HG03108 (cell line): Measurements from ENCODE around the gene FAM227B.

Experiments used
- ATAC-seq: cut with Tn5 transposase; IDR thresholded peaks from one replicate; pipeline ENCODE4 v1.9.1; 2021; ENCODE audit warnings: moderate library complexity; ENCODE audit not compliant: unreplicated experiment

Gene FAM227B

GRCh38 chr15:49306551-49306950 is 314.1 kb downstream of the FAM227B start:
- no peak for ATAC-seq

- no peak for ATAC-seq
These were observed 317.6 kb downstream of the FAM227B start for GRCh38 chr15:49303003-49303402.

GRCh38 chr15:49301562-49301961 is 319.1 kb downstream of the FAM227B start:
- no peak for ATAC-seq

DNA sequence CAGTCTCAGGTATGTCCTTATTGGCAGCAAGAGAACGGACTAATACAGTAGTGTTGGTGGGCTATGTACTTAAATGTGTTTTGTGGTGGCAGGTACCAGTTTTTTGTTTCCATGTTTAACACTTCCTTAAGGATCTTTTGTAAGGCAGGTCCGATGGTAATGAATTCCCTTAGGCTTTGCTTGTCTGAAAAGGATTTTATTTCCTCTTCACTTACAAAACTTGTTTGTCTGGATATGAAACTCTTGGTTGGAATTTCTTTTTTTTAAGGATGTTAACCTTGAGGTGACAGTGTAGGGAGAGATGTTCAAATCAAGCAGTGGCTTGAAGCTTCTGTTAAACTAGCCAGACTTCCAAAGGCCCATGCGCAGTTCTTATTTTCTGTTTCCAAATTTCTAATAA is 319.8 kb downstream of the FAM227B start:
- no peak for ATAC-seq

- no peak for ATAC-seq
These were observed 323.0 kb downstream of the FAM227B start for GRCh38 chr15:49297584-49297983.

- ATAC-seq = no peak
These were observed 324.4 kb downstream of the FAM227B start for GRCh38 chr15:49296258-49296657.

DNA sequence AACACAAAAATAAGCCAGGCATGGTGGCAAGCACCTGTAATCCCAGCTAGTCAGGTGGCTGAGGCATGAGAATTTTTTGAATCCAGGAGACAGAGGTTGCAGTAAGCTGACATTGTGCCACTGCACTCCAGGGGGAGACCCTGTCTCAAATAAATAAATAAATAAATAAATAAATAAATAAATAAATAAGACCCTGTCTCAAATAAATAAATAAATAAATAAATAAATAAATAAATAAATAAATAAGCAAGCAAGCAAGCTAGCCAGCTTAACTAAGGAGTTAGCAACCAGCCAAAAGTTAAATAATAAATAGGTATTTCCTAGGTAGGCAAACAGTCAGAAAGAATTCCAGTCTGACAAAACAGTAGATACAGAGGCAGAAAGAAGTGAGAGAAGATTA is 326.7 kb downstream of the FAM227B start:
- no peak for ATAC-seq

DNA sequence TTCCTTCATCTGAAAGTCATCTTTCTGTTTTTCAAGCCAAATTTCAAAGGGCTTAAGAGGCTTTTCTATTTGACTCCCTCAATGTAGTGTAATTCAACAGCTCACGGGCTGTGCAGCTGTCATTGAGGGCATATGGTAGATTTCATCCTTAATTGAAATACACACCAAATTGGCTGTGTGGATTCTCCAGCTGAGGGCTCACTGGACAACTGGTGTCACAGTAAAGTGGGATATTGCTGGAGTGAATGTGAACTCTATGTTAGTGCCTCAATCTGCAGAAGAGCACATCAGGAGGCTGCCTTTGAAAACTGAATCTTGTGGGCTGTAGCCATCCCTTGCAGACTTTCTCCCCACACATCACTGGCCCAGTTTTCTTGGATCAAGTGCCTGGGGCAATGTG is 330.4 kb downstream of the FAM227B start:
- no peak for ATAC-seq

DNA sequence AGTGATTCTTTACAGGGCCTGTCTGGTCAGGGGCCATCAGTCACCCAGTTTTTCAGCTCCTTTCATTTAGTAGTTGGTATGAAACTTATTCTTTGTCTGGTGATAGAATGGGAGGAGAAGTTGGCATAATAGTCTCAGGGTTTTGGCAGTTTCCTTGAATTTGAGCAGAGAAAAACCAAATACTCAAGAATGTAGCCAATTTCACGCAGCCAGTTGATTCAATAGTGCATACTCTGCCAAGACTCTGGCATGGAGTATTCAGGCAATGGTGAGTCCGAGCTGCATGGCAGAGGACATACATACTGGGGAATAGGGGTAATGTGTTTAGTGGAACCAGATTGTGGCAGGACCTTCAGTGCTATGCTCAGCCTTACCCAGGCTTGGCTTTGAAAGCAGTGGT is 332.2 kb downstream of the FAM227B start:
- ATAC-seq = no peak

DNA sequence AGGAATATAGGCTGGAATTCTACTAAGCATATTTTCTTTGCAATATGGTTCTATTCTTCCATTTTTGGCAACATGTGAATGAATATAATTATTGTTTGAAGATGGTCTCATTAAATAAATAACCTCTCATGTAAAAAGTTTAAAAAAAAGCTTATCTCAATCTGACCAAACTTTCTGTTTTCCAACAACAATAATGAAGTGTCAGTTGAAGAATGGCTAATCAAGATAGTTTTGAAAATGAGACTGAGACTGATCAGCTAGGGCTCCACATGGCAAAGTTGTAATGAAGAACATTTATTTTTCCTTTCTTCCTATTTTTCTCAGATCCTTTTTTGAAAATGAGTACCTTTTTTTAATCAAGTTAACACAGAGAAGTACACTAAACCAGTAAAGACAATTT is 333.1 kb downstream of the FAM227B start:
- no peak for ATAC-seq

DNA sequence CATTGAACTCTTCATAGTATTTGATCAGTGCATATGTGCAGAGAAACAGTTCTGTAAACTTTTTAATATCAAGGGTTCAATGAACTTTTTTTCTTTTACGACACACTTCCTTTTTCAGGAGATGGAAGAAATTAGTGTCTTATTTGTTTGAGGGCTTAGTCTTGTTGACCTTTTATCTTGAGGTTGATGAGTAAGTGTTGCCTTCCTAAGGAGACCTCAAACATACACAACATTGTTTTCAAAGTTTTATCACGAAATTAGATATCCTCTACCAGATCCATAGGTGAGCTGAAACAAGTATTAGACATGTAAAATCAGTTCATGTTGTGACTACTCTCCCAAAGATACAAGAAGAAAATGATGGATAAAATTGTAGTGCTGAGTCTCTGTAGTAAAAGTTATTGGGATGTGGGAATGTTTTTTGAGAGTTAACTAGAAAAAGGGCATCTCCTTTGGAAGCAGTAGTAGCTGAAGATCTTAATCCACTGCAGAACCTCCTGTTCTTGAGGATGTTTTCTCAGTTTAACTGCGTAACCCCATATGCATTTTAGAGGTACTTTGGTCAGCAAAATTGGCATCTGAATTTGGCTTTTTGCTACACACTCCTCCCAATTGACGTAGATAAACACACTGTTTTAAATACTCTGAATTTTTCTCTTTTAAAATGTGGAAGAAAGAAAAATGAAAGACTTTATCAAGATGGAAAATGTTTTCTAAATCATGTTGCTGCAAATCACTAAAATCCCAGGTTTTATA is 333.8 kb downstream of the FAM227B start:
- no peak for ATAC-seq

GRCh38 chr15:49282366-49282765 is 338.3 kb downstream of the FAM227B start:
- ATAC-seq = no peak

DNA sequence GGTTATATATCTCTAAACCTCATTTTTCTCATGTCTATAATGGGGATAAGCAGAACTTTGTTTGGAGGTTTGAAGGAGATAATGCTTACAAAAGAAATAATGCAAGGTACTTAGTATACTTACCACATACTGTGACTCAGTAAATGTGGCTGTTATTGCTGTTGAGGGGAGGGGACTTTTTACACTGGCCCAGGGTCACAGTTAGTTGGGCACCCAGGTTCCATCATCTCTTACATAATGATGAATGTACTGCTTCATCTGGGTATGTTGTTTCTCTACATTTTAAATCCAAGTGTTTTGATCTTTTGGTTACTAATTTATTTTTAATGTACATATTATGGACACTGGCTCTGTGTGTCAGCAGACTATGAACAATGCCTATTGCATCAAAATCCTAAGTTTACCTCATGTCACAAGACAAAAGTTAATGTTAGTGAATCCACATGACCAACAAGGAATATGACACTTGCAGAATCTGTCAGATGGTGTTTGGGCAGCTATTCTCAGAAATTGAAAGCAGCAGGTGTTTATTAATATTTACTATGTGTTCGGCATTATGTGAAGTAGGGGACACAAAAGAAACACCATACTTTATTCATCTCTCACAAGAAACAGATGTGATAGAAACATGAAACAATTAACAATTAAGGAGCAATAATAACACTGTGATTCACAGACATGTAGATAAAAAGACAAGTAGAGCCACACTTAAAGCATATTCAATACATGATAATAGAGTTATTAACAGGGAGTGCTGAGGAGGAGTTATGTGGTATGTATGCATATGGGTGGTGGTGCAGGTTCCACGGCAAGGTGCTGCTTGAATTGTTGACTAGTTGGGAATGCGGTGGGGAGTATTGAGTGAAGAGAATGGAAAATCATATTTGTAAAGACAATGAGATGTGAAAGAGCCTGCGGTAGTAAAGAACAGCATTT is 340.8 kb downstream of the FAM227B start:
- ATAC-seq = no peak

GRCh38 chr15:49278751-49279150 is 341.9 kb downstream of the FAM227B start:
- ATAC-seq = no peak
